ENCODE measurements around the gene ACADS.

ACADS gene

DNA sequence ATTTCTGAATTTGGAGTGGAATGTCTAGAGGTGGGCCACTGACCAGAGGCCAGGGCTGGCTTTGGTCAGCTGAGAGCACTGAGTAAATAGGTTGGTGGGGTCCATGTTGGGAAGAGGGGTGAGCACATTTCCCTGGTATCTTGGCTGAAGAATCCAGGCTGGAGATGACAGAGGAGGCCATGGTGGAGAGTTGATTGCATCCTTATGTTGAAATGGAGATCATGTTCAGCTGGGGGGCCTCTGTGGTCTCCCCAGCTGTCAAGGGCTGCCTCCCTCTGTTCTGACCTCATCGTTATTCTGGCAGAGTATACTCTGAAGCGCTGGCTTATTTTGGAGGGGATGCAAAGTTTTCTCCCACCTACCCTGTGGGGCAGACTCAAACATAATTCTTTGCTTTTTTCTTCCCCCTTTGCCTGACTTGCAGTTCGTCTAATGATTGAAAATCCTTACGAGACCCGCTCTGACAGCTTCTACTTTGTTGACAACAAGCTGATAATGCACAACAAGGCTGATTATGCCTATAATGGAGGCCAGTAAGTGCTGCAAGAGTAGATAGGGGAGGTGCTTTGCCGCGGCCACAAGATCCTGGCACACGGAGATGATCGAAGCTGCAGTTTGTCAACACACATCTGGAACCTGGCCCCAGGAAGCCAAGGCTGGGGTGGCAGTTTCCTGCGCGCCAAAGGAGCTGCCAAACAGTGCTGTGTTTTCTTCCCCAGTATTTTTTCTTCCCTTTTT lies 6.0 kb upstream of the ACADS start:
- H3K4me3 Mint-ChIP-seq, result no peak overlapping the region

DNA sequence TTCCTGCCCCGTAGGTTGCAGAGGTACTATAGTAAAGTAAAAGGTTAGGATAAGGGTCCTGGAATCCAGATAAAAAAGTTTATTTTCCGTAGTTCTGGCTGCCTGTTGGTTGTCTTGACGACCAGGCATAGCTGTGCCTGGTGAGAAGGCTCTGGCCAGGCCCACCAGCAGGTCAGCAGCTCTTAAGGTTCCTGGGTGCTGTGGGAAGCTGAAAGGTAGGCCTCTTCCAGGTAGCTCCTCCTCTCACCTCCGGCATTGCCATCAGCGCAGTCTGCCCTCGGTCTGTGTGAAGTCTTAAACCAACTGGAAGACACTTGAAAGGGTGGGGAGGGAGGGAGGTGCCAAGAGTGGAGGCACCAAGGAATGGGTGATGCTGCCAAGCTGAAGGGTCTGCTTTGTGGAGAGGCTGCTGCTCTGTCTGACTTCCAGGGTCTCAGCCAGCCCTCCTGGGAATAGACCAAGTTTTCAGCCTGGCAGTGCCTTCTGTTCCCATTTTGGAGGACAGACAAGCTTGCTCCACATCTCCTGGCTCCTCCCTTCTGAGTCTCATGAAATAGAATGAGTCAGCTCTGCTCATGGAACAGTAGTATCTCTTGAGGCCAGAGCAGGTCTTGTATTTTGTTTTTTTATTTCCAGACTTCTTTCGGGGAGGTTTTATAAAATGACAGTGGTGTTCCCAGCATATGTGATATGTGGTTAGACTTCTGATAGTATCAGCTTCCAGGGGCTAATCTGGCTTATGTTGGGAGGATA lies 5.2 kb upstream of the ACADS start:
- H3K36me3 Mint-ChIP-seq (ENCODE audit: low read depth), result peaks cover 66% of the 10 kb centered on the region
- no peak overlapping the region for H3K27ac Mint-ChIP-seq
- no peak overlapping the region for H3K4me3 Mint-ChIP-seq
- no peaks in the 10 kb centered on the region for H3K27me3 Mint-ChIP-seq (ENCODE audit: low read depth, poor library complexity)
- H3K4me1 Mint-ChIP-seq, result peaks cover 17% of the 10 kb centered on the region
- DNase-seq, result no peak
- H3K9me3 Mint-ChIP-seq, result no peaks in the 10 kb centered on the region
- TF ChIP-seq, protein P1, sequence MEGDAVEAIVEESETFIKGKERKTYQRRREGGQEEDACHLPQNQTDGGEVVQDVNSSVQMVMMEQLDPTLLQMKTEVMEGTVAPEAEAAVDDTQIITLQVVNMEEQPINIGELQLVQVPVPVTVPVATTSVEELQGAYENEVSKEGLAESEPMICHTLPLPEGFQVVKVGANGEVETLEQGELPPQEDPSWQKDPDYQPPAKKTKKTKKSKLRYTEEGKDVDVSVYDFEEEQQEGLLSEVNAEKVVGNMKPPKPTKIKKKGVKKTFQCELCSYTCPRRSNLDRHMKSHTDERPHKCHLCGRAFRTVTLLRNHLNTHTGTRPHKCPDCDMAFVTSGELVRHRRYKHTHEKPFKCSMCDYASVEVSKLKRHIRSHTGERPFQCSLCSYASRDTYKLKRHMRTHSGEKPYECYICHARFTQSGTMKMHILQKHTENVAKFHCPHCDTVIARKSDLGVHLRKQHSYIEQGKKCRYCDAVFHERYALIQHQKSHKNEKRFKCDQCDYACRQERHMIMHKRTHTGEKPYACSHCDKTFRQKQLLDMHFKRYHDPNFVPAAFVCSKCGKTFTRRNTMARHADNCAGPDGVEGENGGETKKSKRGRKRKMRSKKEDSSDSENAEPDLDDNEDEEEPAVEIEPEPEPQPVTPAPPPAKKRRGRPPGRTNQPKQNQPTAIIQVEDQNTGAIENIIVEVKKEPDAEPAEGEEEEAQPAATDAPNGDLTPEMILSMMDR (IDR thresholded peaks at IDR 0.05), result no peak

More for the DNA sequence above, 6.0 kb upstream of the ACADS start:
- Mint-ChIP-seq H3K27ac (no peak overlapping the region), H3K4me1 (peaks cover 10% of the 10 kb centered on the region), H3K36me3 (ENCODE audit: low read depth) (peaks cover 72% of the 10 kb centered on the region), H3K9me3 (no peaks in the 10 kb centered on the region), H3K27me3 (ENCODE audit: low read depth, poor library complexity) (no peaks in the 10 kb centered on the region)
- TF ChIP-seq, protein P1 (IDR thresholded peaks at IDR 0.05), result no peak
- DNase-seq, result no peak

DNA sequence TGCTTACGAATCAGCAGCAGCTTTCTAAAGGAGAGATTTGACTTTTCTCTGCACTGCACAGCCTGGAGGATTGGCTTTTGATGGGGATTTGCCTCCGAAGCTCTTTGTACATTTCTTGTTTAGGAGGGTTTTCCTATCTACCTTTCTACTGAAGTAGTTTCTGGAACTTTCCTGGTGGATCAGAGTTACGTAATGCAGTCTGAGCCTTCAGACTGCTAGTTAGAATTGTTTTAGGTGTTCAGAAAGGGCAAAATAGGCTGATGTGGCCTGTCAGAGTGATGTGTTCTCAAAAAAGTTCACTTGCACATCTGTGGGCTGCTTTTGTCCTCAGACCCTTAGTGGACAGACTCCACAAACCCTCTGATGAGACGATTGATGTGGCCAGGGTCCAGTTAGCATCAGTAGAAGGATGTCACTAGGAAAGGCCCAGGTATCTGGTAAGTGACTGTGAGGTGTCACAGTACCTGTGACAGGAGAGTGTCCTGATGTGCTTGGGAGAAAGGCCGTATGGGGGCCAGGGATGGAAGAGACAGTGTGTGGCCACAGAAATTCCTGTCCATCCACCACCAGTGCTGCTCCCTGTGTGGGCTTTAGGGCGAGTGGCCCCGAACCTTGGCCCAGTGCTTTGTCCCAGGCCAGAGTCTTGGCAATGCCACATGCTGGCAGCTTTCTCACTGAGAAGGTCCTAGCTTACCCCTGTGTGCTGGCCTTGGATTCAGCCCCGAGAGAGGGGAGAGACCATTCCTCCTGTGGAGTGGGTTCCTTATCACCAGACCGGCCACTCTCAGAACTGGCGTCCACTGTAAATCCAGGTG lies 4.4 kb upstream of the ACADS start:
- H3K36me3 Mint-ChIP-seq (ENCODE audit: low read depth), result peaks cover 65% of the 10 kb centered on the region
- H3K27me3 Mint-ChIP-seq (ENCODE audit: low read depth, poor library complexity), result peaks cover 4% of the 10 kb centered on the region
- peaks cover 21% of the 10 kb centered on the region for H3K4me1 Mint-ChIP-seq
- H3K9me3 Mint-ChIP-seq, result no peaks in the 10 kb centered on the region
- no peak overlapping the region for H3K4me3 Mint-ChIP-seq
- TF ChIP-seq, protein P1 (IDR thresholded peaks at IDR 0.05), result no peak
- DNase-seq, result no peak
- H3K27ac Mint-ChIP-seq, result no peak overlapping the region

DNA sequence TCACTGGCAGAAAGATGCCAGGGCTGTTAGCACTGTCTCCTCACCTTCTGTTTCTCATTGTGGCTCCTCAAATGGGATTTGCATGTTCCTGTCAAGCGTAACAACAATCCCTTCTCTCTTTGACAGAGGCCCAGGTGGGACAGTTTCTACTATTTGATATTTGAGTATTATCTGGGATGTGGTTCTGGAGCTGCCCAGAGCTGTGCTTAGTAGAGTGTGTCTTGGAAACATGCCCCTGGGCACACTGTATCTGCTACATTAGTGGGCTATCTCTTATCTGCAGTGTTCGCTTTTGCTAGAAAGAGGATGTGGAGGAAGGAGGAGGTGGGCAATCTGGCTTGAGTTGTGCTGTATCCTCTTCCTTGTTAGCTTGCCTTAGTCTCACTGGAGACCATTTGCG lies 3.8 kb upstream of the ACADS start:
- Mint-ChIP-seq H3K9me3 (no peaks in the 10 kb centered on the region), H3K27me3 (ENCODE audit: low read depth, poor library complexity) (peaks cover 6% of the 10 kb centered on the region), H3K4me3 (no peak overlapping the region), H3K36me3 (ENCODE audit: low read depth) (peaks cover 58% of the 10 kb centered on the region), H3K4me1 (peaks cover 18% of the 10 kb centered on the region), H3K27ac (no peak overlapping the region)
- TF ChIP-seq, protein P1 (IDR thresholded peaks at IDR 0.05), result no peak
- no peak for DNase-seq

DNA sequence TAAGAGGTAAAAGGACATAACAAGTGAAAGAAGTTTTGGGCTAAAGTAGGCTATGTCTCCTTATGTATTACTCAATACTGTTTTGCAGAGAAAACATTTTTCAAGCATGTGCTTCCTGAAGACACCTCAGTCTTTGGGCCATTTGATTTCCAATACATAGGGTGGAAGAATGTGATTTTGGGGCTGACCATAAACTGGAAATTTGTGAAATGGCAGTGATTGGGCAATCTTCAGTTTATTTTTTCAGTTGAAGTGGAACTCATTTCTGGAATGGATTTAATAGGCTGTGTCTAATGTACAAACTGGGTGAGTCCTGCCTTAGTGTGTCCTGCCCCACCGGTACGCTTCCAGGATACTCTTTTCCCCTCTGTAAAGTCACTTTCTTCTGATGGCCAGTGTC lies 2.8 kb upstream of the ACADS start:
- DNase-seq, result no peak
- Mint-ChIP-seq H3K27ac (no peak overlapping the region), H3K9me3 (no peaks in the 10 kb centered on the region), H3K4me1 (peaks cover 18% of the 10 kb centered on the region), H3K4me3 (no peak overlapping the region), H3K27me3 (ENCODE audit: low read depth, poor library complexity) (peaks cover 6% of the 10 kb centered on the region), H3K36me3 (ENCODE audit: low read depth) (peaks cover 54% of the 10 kb centered on the region)
- TF ChIP-seq, protein P1 (IDR thresholded peaks at IDR 0.05), result no peak
